HT-29 (cell line): ENCODE measurements around the gene ABCC12. TPM values are rescaled to one million over a fixed set of nuclear protein-coding genes. Genes with fewer than 3 reads are reported as not detected.

Experiments
- total RNA-seq: library from RNA; depleted of rRNA; stranded (reverse); fragments of >200 nt; shearing (Covaris generic); gene quantifications from 2 replicates; pipeline ENCODE4 v1.2.3, GENCODE V29; 2014; rRNA removed

ABCC12 gene
- total RNA-seq, 1 experiment from 2014 or later, result not detected

Other genes with a start within 250 kb of the ABCC12 start
- 22.2 and 22.4 TPM in 2 replicates for gene LONP2, start 88.3 kb upstream of the ABCC12 start, total RNA-seq
- not detected in 2 replicates for gene ABCC11, start 91.5 kb upstream of the ABCC12 start, total RNA-seq
- 23.7 and 24.8 TPM in 2 replicates for gene SIAH1, start 229.4 kb upstream of the ABCC12 start, total RNA-seq